BJ (cell line): ENCODE data around the gene MISFA. TPM values are rescaled to one million over a fixed set of nuclear protein-coding genes. Genes with fewer than 3 reads are reported as not detected.

Experiments
- CTCF ChIA-PET: fragments of 350-600 bp; formaldehyde crosslinking; extraction: SDS; loops from one replicate; lab custom pipeline; 2021; ENCODE audit warnings: antibody characterized with exemption, inconsistent platforms; lab: Yijun Ruan, JAX
- POLR2A ChIA-PET: fragments of 300-600 bp; sonication (Branson Sonifier 250); formaldehyde crosslinking; extraction: SDS; loops from one replicate; lab custom pipeline; 2021; ENCODE audit warnings: antibody characterized with exemption; lab: Charles Lee
- DNase-seq: peaks from one replicate; pipeline ENCODE4 v3.0.0-alpha.2; 2011; ENCODE audit warnings: low read depth
- H3K27me3 ChIP-seq: 2 replicates; pipeline ENCODE4 v1.6.0; 2011; ENCODE audit warnings: low read length; ENCODE audit not compliant: control insufficient read depth, insufficient read depth
- H3K36me3 ChIP-seq: 2 replicates; pipeline ENCODE4 v1.5.1; 2011; ENCODE audit warnings: low read length; ENCODE audit not compliant: control insufficient read depth, insufficient read depth
- H3K4me3 ChIP-seq: 2 replicates; pipeline ENCODE4 v1.5.1; 2011; ENCODE audit warnings: low read depth, mild to moderate bottlenecking, control low read depth, low read length
- polyA plus RNA-seq: library from polyadenylated mRNA; depleted of rRNA; stranded (reverse); fragments of >200 nt; gene quantifications from 2 replicates; pipeline ENCODE4 v1.2.3, GENCODE V29; 2011
- TF ChIP-seq, protein P1 (sequence below): IDR thresholded peaks from 2 replicates; pipeline ENCODE4 v1.5.1; 2011; ENCODE audit warnings: low read depth, mild to moderate bottlenecking, control low read depth, inconsistent platforms, low read length, moderate library complexity; ENCODE audit not compliant: insufficient read depth

MISFA gene
- polyA plus RNA-seq, 1 experiment = 0.26 TPM

GRCh38 chr11:18608376-18608775 lies 8.8 kb downstream of the MISFA start:
- TF ChIP-seq, protein P1, sequence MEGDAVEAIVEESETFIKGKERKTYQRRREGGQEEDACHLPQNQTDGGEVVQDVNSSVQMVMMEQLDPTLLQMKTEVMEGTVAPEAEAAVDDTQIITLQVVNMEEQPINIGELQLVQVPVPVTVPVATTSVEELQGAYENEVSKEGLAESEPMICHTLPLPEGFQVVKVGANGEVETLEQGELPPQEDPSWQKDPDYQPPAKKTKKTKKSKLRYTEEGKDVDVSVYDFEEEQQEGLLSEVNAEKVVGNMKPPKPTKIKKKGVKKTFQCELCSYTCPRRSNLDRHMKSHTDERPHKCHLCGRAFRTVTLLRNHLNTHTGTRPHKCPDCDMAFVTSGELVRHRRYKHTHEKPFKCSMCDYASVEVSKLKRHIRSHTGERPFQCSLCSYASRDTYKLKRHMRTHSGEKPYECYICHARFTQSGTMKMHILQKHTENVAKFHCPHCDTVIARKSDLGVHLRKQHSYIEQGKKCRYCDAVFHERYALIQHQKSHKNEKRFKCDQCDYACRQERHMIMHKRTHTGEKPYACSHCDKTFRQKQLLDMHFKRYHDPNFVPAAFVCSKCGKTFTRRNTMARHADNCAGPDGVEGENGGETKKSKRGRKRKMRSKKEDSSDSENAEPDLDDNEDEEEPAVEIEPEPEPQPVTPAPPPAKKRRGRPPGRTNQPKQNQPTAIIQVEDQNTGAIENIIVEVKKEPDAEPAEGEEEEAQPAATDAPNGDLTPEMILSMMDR = no peak
- peaks cover 2% of the 10 kb centered on the region; the same call in 1 of the 2 replicates for H3K36me3 ChIP-seq
- no peaks in the 10 kb centered on the region for H3K27me3 ChIP-seq
- CTCF ChIA-PET = interaction anchor here (0.6 to 1.1 kb wide), 2 partner anchors 9 to 291 kb away, joined by 3 to 4 read pairs; no protein-coding TSS in a partner anchor
- no peak for DNase-seq
- POLR2A ChIA-PET = no interaction called here
- no peak overlapping the region for H3K4me3 ChIP-seq

DNA sequence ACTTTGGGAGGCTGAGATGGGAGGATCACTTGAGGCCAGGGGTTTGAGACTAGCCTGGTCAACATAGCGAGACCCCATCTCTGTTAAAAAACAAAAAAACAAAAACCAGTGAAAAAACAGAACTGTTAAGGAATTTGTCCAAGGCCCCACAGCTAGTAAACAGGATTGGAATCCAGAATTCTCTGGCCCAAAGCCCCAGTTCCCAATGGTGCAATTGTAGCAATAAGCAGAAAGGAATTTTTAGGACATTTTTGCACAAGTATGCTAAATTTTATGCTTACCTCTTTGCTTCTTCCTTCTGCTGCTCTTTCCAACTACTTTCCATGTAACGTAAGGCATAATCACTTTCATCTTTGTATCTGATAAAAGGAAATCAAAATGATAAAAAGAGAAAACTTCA lies 11.6 kb downstream of the MISFA start:
- peaks cover 16% of the 10 kb centered on the region for H3K36me3 ChIP-seq
- POLR2A ChIA-PET = interaction anchor here (0.6 kb wide), 1 partner anchor 217 kb away, joined by 3 read pairs; the partner anchor contains the start of gene LDHA
- H3K27me3 ChIP-seq = no peaks in the 10 kb centered on the region
- H3K4me3 ChIP-seq = no peak overlapping the region
- no peak for DNase-seq
- TF ChIP-seq, protein P1 = no peak
- CTCF ChIA-PET = interaction anchor here (1.0 kb wide), 1 partner anchor 18 kb away, joined by 3 read pairs; no protein-coding TSS in a partner anchor

- TF ChIP-seq, protein P1 = no peak
- DNase-seq = no peak
- Histone ChIP-seq H3K4me3 (no peak overlapping the region), H3K36me3 (peaks cover 14% of the 10 kb centered on the region), H3K27me3 (no peaks in the 10 kb centered on the region)
- ChIA-PET CTCF (no interaction called here), POLR2A (no interaction called here)
Observed at GRCh38 chr11:18612394-18612793, 12.8 kb downstream of the MISFA start.

DNA sequence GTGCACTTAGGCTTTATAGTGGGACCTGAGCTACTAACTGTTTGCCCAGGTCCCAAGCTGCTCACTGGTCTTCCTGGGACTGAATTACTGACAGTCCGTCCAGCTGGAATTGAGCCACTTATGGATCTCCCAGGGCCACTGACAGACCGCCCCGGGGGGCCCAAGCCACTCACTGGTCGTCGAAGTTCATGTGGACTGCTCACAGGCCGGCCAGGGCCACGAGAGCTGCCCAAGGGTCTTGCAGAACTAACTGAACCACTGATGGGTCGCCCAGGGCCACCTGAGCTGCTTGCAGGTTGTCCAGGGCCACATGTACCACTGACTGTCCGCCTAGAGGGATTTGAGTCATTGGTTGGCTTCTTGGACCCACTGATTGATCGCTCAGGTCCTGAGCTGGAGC lies 15.1 kb downstream of the MISFA start:
- Histone ChIP-seq H3K4me3 (no peak overlapping the region), H3K36me3 (peaks cover 14% of the 10 kb centered on the region), H3K27me3 (no peaks in the 10 kb centered on the region)
- DNase-seq = no peak
- TF ChIP-seq, protein P1 = no peak
- ChIA-PET POLR2A (no interaction called here), CTCF (interaction anchor here (0.6 to 1.7 kb wide), 3 partner anchors 11 to 230 kb away, joined by 3 to 5 read pairs (median 3); no protein-coding TSS in a partner anchor)

DNA sequence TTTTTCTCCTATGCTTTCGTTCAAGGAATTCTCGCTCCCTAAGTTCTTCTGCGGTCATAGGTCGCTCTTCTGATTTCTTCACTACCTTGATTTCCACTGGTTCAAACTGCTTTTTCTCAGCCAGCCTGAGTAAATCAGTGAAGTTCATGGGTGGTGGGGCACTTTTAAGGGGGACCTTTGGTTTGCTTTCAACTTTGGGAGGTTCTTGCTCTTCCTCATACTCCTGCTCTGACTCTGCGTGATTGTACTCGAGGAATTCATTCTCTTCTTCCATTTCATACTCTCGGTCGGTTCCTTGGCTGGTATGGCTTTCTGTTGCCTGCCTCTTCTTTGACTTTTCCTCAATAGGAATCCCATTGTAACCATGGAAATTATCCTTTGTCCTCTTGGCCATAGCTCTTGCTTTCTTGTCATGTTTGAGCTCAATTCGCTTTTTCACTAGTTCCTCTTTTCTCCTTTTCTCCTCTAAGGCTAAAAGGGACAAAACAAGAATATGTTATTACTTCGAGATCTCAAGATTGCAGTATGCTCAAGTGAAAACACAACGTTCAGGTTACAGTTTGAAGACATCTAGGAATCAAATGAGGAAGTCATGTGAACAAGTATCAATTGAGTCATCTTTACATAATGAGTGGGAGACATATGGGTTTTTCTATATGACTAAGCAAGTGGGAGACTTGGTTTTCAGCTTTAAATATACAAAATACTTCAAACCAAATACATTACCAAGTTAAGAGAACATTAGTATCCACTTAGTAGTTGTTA lies 16.2 kb downstream of the MISFA start:
- H3K4me3 ChIP-seq = no peak overlapping the region
- DNase-seq = no peak
- ChIA-PET CTCF (interaction anchor here (1.1 to 1.7 kb wide), 2 partner anchors 9 to 17 kb away, joined by 3 to 5 read pairs; no protein-coding TSS in a partner anchor), POLR2A (no interaction called here)
- H3K27me3 ChIP-seq = no peaks in the 10 kb centered on the region
- H3K36me3 ChIP-seq = peaks cover 14% of the 10 kb centered on the region
- TF ChIP-seq, protein P1 = no peak
